Kidney capillary endothelial cell (primary cell): ENCODE measurements around the gene PACS1.
"Not testable (repeated sequence)": the region's sequence is repeated elsewhere in the genome, so short reads cannot be mapped to it uniquely, and the experiment has no call there.

ENCODE experiments used
- DNase-seq: peaks from one replicate; pipeline ENCODE4 v3.0.0-alpha.2; 2018; ENCODE audit warnings: low spot score

PACS1 gene

GRCh38 chr11:66226101-66226500, 156.0 kb downstream of the PACS1 start:
- DNase-seq: no peak

DNA sequence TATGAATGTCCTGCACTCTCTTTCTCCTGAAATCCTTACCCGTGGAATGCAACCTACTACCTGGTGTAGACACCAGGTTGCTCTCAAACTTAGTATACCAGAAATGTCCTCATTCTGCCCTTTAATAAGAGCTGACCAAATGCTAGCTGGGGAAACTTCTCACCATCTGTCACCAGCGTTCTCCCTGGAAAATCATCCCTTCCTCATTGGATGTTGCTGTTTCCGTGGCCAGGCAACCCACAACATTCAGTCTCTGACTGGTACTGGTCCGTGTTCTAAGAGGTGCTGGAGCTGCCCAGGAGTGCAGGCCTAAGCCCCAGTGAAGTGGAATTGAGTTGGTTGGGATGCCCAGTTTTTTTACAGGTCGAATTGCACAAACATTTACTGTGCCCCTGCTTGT, 157.6 kb downstream of the PACS1 start:
- DNase-seq: no peak

- DNase-seq: no peak
Observed at GRCh38 chr11:66228521-66228920, 158.4 kb downstream of the PACS1 start.

- no peak for DNase-seq
Observed at GRCh38 chr11:66230156-66230555, 160.1 kb downstream of the PACS1 start.

- DNase-seq: no peak
Observed at GRCh38 chr11:66230978-66231377, 160.9 kb downstream of the PACS1 start.

DNA sequence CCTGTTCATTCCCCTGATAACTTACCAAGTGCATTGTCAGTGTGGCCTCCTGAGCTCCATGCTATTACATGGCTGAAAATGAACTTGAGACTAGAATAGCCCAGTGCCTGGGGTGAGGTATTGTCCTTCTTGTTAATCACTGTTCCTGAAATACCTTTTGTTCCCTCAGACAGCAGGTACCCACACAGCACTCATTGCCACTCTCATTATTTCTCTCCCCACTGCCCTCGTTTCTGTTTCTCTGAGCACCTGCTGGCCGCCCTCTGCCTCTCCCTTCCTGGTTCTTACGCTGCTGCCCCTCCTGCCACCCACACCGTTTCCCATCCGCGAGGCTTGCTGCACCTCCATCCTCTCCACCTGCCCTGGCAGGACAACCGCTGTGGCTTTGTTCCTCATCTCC, 161.5 kb downstream of the PACS1 start:
- DNase-seq: no peak

DNA sequence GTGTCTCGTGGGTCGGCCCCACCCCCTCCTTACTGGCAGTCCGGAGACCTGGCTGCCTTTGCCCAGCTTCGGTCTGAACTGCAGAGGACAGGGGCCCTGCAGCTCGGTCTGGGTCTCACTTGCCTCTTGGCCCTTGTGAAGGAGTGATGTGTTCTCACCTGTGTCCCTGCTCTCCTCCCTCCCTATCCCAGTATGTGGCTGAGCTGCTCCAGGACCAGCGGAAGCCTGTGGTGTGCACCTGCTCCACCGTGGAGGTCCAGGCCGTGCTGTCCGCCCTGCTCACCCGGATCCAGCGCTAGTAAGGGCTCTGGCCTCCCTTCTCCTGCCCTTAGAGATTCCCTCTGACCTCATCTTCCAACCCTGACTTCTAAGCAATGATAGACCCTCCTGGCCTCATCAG, 162.7 kb downstream of the PACS1 start:
- DNase-seq: no peak

DNA sequence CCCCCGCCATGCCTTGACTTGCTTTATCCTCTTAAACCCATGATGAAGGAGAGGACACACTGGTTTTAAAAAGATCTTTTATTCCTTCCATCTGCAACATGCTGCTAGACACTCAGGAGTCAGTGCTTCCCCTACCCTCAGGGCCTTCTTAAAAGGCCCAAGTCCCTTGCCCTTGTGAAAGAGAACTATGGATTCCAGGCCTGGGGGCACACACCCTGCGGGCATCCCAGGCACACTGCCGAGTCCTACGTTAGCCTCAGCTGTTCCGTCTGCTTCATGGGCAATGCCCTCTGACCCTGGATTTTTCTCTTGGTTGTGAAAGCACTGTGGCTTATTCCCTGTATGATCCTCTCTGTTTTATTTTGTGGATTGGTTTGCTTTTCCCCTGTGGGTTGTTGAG, 163.2 kb downstream of the PACS1 start:
- no peak for DNase-seq

DNA sequence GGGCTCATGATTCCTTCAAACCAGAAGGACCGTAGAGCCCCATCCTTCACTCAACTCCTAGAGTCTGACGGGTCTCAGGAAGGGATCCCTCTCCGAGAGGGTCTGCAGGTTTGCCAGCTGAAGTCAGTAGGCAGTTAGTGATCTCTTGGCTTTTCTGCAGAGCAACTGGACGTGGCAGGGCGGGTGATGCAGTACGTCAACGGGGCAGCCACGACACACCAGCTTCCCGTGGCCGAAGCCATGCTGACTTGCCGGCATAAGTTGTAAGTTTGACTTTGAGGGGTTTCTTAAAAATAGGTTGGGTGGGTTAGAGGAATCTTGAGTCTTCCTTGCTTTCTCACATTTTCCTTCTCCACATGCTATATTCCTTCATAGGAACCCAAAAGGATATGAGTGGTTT, 165.1 kb downstream of the PACS1 start:
- no peak for DNase-seq

GRCh38 chr11:66237867-66238266, 167.8 kb downstream of the PACS1 start:
- DNase-seq: no peak

DNA sequence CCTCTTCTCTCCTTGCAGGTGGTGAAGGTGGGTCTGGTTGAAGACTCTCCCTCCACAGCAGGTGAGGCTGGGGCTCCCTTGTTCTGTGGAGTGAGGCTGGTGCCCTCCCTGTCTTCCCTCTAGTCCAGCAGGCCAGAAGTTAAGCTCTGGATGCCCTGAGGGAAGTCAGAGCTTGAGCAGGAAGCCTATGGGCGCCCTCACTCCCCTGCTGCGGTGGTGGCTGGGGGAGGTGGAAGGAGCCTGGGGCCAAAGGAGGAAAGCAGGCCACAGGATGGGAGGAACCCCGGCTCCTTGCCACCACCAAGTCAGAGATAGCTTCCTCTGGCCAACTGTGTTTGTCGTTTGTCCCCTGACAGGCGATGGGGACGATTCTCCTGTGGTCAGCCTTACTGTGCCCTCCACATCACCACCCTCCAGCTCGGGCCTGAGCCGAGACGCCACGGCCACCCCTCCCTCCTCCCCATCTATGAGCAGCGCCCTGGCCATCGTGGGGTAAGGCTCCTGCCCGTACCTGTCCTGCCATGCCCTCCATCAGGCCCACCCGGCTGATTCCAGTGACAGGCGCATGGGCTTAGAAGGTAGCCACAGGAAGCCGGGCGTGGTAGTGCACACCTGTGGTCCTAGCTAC, 168.8 kb downstream of the PACS1 start:
- DNase-seq: no peak

DNA sequence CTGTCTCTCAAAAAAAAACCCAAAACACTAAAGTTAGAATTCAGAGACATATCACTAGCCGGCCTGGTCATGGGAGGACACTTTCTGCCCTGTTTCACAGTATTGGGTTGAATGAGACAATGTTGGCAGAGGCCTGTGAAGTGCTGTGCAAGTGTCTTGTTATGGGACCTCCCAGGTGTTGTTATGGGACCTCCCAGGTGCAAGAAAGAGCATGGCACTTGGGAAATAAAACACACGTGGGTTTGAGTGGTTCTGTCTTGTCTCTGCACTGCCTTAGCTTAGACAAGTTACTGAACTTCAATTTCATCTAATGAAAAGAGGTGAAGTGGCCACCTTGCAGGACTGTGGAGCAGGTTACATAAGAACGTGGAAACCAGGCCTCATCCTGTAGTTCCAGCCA, 169.4 kb downstream of the PACS1 start:
- no peak for DNase-seq

GRCh38 chr11:66239998-66240780, 170.1 kb downstream of the PACS1 start:
- DNase-seq: no peak

DNA sequence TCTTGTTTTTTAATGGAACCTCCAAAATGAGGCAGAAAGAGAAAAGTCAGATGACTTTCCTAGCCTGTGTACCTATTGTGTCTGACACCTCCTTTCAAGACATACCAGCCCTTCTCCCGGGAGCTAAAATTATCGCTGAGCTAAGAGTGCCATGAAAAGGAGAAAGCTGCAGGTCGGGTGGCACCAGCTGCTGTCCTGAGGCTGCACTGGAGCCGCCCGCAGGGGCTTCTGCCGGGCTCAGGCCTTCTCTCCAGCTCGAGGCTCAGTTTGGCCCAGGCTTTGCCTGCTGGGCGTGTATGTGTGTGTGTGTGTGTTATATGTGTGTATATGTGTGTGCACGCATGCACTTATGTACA, 170.7 kb downstream of the PACS1 start:
- no peak for DNase-seq

DNA sequence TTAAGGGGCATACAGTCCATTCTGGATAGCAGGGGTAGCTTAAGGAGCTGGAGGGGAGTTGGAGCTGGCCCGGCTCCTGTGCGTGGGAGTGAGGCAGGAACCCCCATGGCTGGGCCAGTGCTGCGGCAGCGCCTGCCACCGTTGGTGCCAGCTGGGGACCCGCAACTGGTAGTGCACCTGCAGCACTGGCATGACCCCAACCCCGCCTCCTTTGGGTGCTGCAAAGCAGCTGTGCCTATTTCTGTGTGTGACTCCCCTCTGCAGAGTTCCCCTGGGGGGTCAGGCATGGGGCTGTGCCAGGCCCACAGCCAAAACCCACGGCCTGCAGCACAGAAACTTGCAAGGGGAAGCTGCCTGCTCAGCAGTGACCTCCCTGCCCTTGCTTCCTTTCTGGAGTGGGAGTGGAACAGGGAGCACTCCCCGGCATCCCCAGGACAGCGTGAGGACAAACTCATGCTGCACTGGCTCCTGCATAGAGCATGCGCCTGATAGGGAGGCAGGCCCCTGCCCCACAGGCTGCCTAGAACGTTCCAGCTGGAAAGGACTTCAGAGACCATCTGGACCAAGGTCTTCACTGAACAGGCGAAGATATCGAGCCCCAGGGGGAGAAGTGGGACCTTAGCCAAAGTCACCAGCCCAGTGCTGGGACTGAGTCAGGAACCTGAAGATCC, 172.2 kb downstream of the PACS1 start:
- DNase-seq: no peak

GRCh38 chr11:66243782-66244535, 173.9 kb downstream of the PACS1 start:
- no peak for DNase-seq

GRCh38 chr11:66247295-66247694, 177.2 kb downstream of the PACS1 start:
- no peak for DNase-seq

DNA sequence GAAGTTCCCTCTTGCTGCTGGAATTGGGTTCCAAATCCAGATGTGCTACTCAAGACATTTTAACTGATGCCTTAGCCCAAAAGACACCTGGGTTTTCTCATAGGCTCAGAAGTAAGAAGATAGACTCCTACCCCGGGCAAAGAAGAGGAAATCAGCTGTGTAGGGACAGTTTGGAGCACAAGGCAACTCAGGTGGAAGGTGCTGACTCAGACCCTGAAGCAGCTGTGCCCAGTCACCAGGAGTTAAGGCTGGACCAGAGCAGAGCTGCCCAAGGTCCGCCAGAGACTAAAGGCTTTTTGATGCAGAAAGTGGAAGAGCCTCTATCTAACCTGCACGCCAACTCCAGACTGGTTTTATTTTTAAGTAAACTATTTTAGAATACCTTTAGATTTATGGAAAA, 177.7 kb downstream of the PACS1 start:
- no peak for DNase-seq

DNA sequence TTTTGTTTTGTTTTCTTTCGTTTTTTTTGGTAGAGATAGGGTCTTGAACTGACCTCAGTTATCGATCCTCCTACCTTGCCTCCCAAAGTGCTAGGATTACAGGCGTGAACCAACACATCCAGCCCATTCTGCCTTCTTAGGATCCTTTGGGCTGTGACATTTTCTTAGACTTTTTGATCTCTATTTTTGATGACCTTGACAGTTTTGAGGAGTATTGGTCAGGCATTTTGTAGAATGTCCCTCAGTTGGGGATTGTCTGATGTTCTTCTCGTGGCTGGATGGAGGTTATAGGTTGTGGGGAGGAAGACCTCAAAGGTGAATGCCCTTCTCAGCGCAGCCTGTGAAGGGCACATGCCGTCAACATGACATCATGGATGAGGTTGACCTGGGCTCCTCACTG, 178.8 kb downstream of the PACS1 start:
- no peak for DNase-seq

DNA sequence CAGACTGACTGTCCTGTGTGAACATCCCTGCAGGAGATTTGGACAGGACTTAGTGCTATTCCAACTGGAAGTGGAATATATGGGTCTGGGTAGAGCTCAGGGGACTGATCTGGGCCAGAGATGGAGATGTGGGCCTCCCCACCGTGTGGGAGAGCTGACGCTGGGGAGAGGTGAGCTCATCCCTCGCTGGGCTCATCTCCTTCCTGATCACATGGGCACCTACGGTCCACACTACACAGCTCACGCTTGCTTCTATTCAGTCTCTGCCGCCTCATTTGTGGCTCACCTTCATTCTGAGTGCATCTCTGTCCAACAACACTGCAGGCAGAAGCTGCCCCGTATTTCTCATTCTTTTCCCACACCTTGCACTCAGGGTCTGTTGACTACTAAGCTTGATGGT, 181.7 kb downstream of the PACS1 start:
- DNase-seq: no peak

- not testable (repeated sequence) for DNase-seq
Observed at GRCh38 chr11:66253081-66253480, 183.0 kb downstream of the PACS1 start.

DNA sequence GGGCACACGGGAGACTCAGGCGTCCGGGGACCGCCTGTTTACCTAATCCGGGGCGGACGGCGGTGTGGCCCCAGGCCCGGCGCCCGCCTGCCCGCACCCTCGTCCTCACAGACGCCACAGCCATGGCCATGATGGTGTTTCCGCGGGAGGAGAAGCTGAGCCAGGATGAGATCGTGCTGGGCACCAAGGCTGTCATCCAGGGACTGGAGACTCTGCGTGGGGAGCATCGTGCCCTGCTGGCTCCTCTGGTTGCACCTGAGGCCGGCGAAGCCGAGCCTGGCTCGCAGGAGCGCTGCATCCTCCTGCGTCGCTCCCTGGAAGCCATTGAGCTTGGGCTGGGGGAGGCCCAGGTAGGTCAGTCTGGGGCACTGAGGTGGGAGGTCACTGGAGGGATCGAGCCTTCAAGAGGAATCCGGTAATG, 188.4 kb downstream of the PACS1 start:
- no peak for DNase-seq

DNA sequence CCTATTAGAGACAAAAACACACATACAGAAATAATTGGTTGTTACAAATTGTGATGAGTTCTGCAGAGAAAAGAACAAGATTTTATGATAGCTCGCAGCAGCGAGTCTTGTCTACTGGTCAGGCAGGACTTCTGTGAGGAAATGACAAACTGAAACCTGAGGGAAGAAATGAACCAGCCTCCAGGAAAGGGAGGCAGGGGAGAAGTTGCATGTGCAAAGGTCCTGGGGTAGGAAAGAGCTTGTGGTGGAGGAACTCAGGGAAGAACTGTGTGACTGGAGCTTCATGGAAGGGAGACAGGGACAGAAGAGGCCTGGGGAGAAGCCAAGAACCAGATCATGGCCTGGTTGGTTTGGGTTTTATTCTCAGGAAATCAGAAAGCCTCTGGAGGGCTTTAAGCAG, 189.2 kb downstream of the PACS1 start:
- DNase-seq: no peak
